Chondrocyte (in vitro differentiated cells): Measurements from ENCODE around the gene FRZB. TPM values are rescaled to one million over a fixed set of nuclear protein-coding genes. Genes with fewer than 3 reads are reported as not detected.

Experiments
- DNase-seq: peaks from one replicate; pipeline ENCODE4 v3.0.0; 2021; ENCODE audit warnings: mixed read lengths, low spot score
- H3K27ac Mint-ChIP-seq: one replicate; pipeline ENCODE4 v1.8.0; 2021; ENCODE audit warnings: mild to moderate bottlenecking, moderate library complexity, mixed read lengths; ENCODE audit not compliant: unreplicated experiment
- H3K27me3 Mint-ChIP-seq: 2 replicates; pipeline ENCODE4 v1.8.0; 2021; ENCODE audit warnings: low read depth, mixed read lengths
- H3K36me3 Mint-ChIP-seq: 2 replicates; pipeline ENCODE4 v1.8.0; 2021; ENCODE audit warnings: low read depth, mixed read lengths
- H3K4me1 Mint-ChIP-seq: 2 replicates; pipeline ENCODE4 v1.8.0; 2021; ENCODE audit warnings: low read depth, mild to moderate bottlenecking, mixed read lengths
- H3K4me3 Mint-ChIP-seq: one replicate; pipeline ENCODE4 v1.8.0; 2021; ENCODE audit warnings: mild to moderate bottlenecking, moderate library complexity, mixed read lengths; ENCODE audit not compliant: unreplicated experiment
- H3K9me3 Mint-ChIP-seq: 2 replicates; pipeline ENCODE4 v1.8.0; 2021; ENCODE audit warnings: low read depth, mixed read lengths
- total RNA-seq: library from RNA; stranded (reverse); gene quantifications from 3 replicates; pipeline ENCODE4 v1.2.1, GENCODE V29; 2021
- TF ChIP-seq, protein P1 (sequence below): fragments of 200-600 bp; sonication (generic); IDR thresholded peaks from 2 replicates; pipeline ENCODE4 v1.5.0; 2021; ENCODE audit warnings: antibody characterized with exemption, mild to moderate bottlenecking, moderate library complexity

FRZB gene
- total RNA-seq, 1 donor from 2014 or later = 15.0 TPM

DNA sequence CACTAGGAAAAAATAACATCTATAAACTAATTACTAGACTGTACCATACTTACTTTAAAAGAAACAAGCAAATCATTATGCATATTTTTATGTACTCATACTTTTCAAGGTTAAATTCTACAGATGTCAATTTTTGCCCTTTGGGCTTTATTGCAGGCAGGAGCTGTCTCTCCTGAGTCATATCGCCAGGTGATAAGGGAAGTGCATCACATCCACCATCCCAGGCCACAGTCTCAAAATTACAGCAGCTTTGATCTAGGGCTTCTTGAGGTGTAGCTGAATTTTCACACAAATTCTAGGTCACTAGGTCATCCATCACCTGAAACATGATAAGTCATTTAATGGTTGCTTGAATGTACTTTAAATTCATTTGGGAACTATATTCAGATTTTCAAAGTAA, 38.4 kb upstream of the FRZB start:
- Mint-ChIP-seq H3K9me3 (peaks cover 3% of the 10 kb centered on the region), H3K27me3 (no peaks in the 10 kb centered on the region), H3K4me3 (no peak overlapping the region), H3K4me1 (peaks cover 13% of the 10 kb centered on the region), H3K27ac (no peak overlapping the region), H3K36me3 (peaks cover 14% of the 10 kb centered on the region)
- TF ChIP-seq, protein P1, sequence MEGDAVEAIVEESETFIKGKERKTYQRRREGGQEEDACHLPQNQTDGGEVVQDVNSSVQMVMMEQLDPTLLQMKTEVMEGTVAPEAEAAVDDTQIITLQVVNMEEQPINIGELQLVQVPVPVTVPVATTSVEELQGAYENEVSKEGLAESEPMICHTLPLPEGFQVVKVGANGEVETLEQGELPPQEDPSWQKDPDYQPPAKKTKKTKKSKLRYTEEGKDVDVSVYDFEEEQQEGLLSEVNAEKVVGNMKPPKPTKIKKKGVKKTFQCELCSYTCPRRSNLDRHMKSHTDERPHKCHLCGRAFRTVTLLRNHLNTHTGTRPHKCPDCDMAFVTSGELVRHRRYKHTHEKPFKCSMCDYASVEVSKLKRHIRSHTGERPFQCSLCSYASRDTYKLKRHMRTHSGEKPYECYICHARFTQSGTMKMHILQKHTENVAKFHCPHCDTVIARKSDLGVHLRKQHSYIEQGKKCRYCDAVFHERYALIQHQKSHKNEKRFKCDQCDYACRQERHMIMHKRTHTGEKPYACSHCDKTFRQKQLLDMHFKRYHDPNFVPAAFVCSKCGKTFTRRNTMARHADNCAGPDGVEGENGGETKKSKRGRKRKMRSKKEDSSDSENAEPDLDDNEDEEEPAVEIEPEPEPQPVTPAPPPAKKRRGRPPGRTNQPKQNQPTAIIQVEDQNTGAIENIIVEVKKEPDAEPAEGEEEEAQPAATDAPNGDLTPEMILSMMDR = no peak
- DNase-seq = no peak

DNA sequence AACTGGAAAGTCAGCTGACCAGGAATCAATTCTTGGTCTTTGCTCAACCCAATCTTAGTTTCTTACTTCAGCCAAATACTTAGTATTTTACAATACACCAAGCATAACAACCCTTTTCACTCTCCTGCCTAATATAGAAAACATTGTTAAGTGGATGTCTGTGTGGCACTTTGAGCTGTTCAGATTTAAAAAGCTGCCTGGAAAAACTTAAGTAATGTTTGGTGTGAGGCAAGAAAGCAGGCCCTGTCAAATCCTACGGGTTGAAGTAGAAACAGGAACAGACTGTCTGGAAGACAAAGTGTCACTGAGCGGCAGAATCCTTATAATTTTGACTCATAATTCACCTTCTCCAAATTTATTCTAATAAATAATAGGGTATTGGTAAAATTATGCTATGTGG, 37.1 kb upstream of the FRZB start:
- peaks cover 13% of the 10 kb centered on the region for H3K4me1 Mint-ChIP-seq
- no peaks in the 10 kb centered on the region for H3K27me3 Mint-ChIP-seq

DNA sequence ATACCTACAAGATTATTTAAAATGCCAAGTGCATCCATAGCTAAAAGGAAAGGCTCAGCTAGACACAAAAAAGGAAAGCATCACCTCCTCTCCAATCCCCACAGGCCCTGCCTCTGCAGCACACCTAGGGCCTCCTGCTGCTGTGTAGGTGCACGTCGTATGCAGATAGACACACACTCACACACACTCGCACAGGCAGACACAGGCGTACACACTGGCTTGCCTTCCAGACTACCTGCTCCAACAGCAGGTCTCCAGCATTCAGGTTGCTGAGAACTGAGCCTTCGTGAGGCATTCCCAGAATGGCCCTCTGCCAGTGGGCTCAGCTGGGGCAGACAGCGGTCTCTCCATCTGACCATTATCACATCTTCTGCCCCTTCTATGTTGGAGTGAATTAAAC, 35.3 kb upstream of the FRZB start:
- H3K9me3 Mint-ChIP-seq = no peaks in the 10 kb centered on the region
- peaks cover 3% of the 10 kb centered on the region for H3K36me3 Mint-ChIP-seq
- no peak for DNase-seq
- no peak overlapping the region for H3K27ac Mint-ChIP-seq
- H3K4me3 Mint-ChIP-seq = no peak overlapping the region
- H3K27me3 Mint-ChIP-seq = no peaks in the 10 kb centered on the region
- H3K4me1 Mint-ChIP-seq = peaks cover 2% of the 10 kb centered on the region
- TF ChIP-seq, protein P1 = no peak

More for the DNA sequence above, 37.1 kb upstream of the FRZB start:
- Mint-ChIP-seq H3K9me3 (peaks cover 3% of the 10 kb centered on the region), H3K4me3 (no peak overlapping the region), H3K27ac (no peak overlapping the region), H3K36me3 (peaks cover 6% of the 10 kb centered on the region)
- DNase-seq = no peak
- TF ChIP-seq, protein P1 = no peak

DNA sequence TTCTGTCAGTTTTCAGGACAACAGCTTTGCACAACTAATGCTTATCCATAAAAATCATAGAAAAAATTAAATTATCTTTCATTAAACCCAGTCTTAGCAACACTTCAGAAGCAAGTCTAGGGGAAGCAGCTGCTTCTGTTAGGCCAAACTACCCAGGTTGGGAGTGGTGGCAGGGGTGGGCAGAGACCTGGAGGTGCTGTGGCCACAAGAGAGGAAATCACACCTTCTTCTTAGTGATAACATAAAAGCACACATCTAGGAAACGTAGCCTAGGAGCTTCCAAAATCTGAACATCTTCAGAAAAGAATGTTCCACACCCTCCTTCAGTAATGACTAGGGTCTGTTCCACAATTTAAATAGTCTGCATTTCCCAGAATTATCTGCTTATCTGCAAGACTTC, 32.3 kb upstream of the FRZB start:
- Mint-ChIP-seq H3K4me1 (peaks cover 23% of the 10 kb centered on the region), H3K27ac (no peak overlapping the region), H3K9me3 (no peaks in the 10 kb centered on the region), H3K36me3 (no peaks in the 10 kb centered on the region), H3K27me3 (no peaks in the 10 kb centered on the region), H3K4me3 (no peak overlapping the region)
- DNase-seq = no peak
- TF ChIP-seq, protein P1 = no peak

DNA sequence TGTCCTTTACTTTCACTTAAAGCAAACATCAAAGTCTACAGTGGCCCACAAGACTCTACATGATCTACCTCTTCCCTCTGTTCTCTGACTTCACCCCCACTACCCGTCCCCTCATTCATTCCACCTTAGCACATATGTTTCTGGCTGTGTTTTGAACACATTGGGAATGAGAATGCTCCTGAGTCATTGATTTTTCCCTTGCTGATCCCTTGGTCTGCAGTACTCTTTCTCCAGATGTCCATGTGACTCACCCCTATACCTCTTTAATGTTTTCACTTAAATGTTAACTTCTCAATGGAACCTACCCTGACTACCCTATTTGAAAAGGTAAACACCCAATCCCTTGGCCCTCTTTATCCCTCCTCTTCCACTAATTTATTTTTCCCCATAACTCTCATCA, 30.7 kb upstream of the FRZB start:
- H3K4me3 Mint-ChIP-seq = no peak overlapping the region
- H3K27ac Mint-ChIP-seq = no peak overlapping the region
- no peaks in the 10 kb centered on the region for H3K36me3 Mint-ChIP-seq
- no peaks in the 10 kb centered on the region for H3K9me3 Mint-ChIP-seq
- DNase-seq = no peak
- TF ChIP-seq, protein P1 = no peak
- no peaks in the 10 kb centered on the region for H3K27me3 Mint-ChIP-seq
- H3K4me1 Mint-ChIP-seq = peaks cover 29% of the 10 kb centered on the region
